DMS153 treated with DMSO at 0.1 percent for 48 hours (cell line): ENCODE measurements around the gene TPRN.

Experiments used
- DNase-seq: peaks from one replicate; lab custom pipeline; 2025; ENCODE audit not compliant: unreplicated experiment; lab: John Stamatoyannopoulos, UW

Gene TPRN

GRCh38 chr9:137225699-137226331 is 25.3 kb upstream of the TPRN start:
- no peak for DNase-seq

- no peak for DNase-seq
Measured at GRCh38 chr9:137224830-137225694, 24.5 kb upstream of the TPRN start, which contains the start of gene CYSRT1. TSS of gene CYSRT1 (plus strand) at chr9:137225174. CDS start at chr9:137225622, 448 bp downstream.

- DNase-seq: peak; percentile 89
Measured at GRCh38 chr9:137223078-137223970, 22.8 kb upstream of the TPRN start.

GRCh38 chr9:137222190-137223077 is 21.9 kb upstream of the TPRN start, which contains the start of gene RNF208:
TSS of gene RNF208 (minus strand) at chr9:137222240. CDS start at chr9:137221212, 1,028 bp downstream.
- DNase-seq: no peak

- DNase-seq: no peak
Measured at GRCh38 chr9:137221506-137222111, 21.1 kb upstream of the TPRN start.

- no peak for DNase-seq
Measured at GRCh38 chr9:137221095-137221505, 20.6 kb upstream of the TPRN start.

GRCh38 chr9:137220317-137221094 is 20.0 kb upstream of the TPRN start:
- DNase-seq: no peak

GRCh38 chr9:137219757-137220316 is 19.3 kb upstream of the TPRN start:
- no peak for DNase-seq

GRCh38 chr9:137218754-137219271 is 18.3 kb upstream of the TPRN start:
- DNase-seq: no peak

- no peak for DNase-seq
Measured at GRCh38 chr9:137218212-137218753, 17.7 kb upstream of the TPRN start.

GRCh38 chr9:137217276-137218211 is 17.0 kb upstream of the TPRN start:
- peak; percentile 42 for DNase-seq

GRCh38 chr9:137216188-137216965 is 15.8 kb upstream of the TPRN start:
- DNase-seq: no peak

GRCh38 chr9:137215196-137215986 is 14.8 kb upstream of the TPRN start:
- DNase-seq: no peak

GRCh38 chr9:137214620-137215019 is 14.1 kb upstream of the TPRN start:
- DNase-seq: no peak
